ENCODE results near the gene VPS37B. TPM values are rescaled to one million over a fixed set of nuclear protein-coding genes. Genes with fewer than 3 reads are reported as not detected.

Gene VPS37B
- total and polyA plus RNA-seq, 5 donors = 17.9 to 22.2 (median 19.3) TPM

DNA sequence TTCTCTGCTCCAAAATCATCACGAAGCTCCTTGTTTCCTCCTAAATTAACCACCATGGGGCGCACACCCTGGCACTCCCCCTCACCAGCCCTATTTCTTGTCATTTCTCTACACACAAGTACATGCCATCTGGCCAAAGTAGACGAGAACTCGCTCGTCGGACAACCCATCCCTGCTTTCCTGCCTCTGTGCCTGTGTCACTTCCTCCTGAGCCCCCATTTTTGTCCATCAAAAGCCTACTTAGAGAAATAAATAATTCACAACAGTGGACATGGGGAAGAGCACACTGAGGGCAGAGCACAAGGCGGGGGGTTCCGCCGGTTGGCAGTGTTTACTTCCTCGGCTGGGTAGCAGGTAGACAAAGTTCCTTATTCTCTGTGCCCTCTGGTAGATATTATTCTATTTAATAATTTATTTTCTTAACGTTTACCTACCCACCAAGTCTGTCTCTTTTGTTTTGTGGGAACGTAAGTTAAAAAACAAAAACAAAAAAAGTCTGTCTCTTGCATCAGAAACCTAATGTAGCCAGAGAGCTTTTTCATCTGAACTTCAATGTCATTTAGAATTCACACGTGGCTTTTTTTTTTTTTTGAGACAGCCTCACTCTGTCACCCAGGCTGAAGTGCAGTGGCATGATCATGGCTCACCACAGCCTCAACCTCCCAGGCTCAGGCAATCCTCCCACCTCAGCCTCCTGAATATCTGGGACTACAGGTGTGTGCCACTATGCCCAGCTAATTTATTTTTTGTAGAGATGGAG, 6.0 kb downstream of the VPS37B start:
- H3K9me3 ChIP-seq (ENCODE audit: control insufficient read depth, low read length) = no peaks in the 10 kb centered on the region
- no peaks in the 10 kb centered on the region for H3K27me3 ChIP-seq (ENCODE audit: control insufficient read depth, insufficient read depth)
- H3K4me3 ChIP-seq (ENCODE audit: low read length) = no peak overlapping the region
- intact Hi-C loops (cut with DNase I) = no loop called here
- peak overlapping the region; percentile 56 for H3K27ac ChIP-seq (ENCODE audit: low read length)
- ATAC-seq (no peak), DNase-seq (no peak)
- peaks cover 22% of the 10 kb centered on the region for H3K4me1 ChIP-seq (ENCODE audit: control insufficient read depth, insufficient read depth, low read length)
- 67% methylated on average over 13 of the region's 13 CpGs for WGBS

GRCh38 chr12:122888232-122888752, 7.6 kb downstream of the VPS37B start:
- Histone ChIP-seq H3K4me3 (ENCODE audit: low read length) (no peak overlapping the region), H3K9me3 (ENCODE audit: control insufficient read depth, low read length) (no peaks in the 10 kb centered on the region), H3K4me1 (ENCODE audit: control insufficient read depth, insufficient read depth, low read length) (peaks cover 13% of the 10 kb centered on the region), H3K27me3 (ENCODE audit: control insufficient read depth, insufficient read depth) (no peaks in the 10 kb centered on the region), H3K27ac (ENCODE audit: low read length) (peak overlapping the region; percentile 97)
- DNase-seq (peak in 2 of 3 donors; percentile 61 to 62), ATAC-seq (peak; percentile 70 to 81)
- 23% methylated on average over 12 of the region's 12 CpGs for WGBS
- intact Hi-C loops (cut with DNase I) = no loop called here

- H3K27me3 ChIP-seq (ENCODE audit: control insufficient read depth, insufficient read depth) = no peaks in the 10 kb centered on the region
- H3K27ac ChIP-seq (ENCODE audit: low read length) = no peak overlapping the region
- H3K9me3 ChIP-seq (ENCODE audit: control insufficient read depth, low read length) = no peaks in the 10 kb centered on the region
- H3K4me1 ChIP-seq (ENCODE audit: control insufficient read depth, insufficient read depth, low read length) = peaks cover 13% of the 10 kb centered on the region
- ATAC-seq (no peak), DNase-seq (no peak)
- intact Hi-C loops (cut with DNase I) = no loop called here
- H3K4me3 ChIP-seq (ENCODE audit: low read length) = no peak overlapping the region
- 80% methylated on average over 5 of the region's 5 CpGs for WGBS
Observed at GRCh38 chr12:122887819-122888212, 8.1 kb downstream of the VPS37B start.

DNA sequence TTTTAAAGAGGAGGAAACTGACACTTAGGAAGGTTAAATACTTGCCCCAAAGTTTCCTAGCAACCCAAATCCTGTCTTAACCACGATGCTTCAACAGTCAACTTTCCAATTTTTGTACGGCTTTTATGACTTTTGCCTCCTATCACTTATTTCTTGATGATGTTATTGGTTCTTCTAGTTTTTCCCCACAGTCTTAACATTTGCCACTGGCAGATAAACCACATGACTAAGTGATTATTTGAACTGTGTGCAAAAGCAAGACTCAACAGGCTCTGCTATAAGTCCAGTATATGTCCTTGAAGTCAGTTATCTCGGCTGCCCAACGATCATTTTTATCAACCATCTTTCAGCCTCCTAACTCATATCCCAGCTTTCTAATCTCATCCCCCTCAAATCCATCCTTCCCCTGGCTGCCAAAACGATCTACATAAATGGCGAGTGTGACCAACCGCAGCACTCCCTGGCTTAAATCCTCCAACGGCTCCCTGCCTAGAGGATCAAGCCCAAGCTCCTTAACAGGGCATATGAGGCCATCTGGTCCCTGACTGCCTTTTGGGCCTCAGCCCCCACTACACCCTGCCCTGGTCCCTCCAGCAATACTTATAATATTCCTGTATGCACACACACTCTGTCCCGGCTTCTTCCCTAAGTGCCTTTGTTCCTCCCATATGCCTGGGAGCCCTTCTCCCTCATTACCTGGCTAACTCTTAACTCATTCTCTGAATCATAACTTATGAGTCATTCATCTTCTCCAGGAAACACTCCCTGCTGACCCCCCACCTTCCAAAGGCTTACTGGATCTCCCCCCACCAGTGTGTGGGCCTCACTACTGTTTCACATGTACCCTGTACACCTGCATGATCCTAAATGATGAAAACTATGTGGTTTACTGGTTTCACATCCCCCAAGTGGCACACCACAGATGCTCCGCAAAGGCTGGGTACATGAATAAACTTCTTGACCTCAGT, 8.8 kb downstream of the VPS37B start:
- H3K27me3 ChIP-seq (ENCODE audit: control insufficient read depth, insufficient read depth) = no peaks in the 10 kb centered on the region
- 51% methylated on average over 10 of the region's 10 CpGs for WGBS
- H3K4me1 ChIP-seq (ENCODE audit: control insufficient read depth, insufficient read depth, low read length) = peaks cover 13% of the 10 kb centered on the region
- DNase-seq (no peak), ATAC-seq (peak in 1 of 2 donors; percentile 6)
- H3K9me3 ChIP-seq (ENCODE audit: control insufficient read depth, low read length) = no peaks in the 10 kb centered on the region
- H3K27ac ChIP-seq (ENCODE audit: low read length) = peak overlapping the region; percentile 39
- no peak overlapping the region for H3K4me3 ChIP-seq (ENCODE audit: low read length)
- intact Hi-C loops (cut with DNase I) = no loop called here

GRCh38 chr12:122886161-122886560, 9.8 kb downstream of the VPS37B start:
- ATAC-seq (no peak), DNase-seq (no peak)
- WGBS = 88% methylated on average over 8 of the region's 8 CpGs
- peaks cover 16% of the 10 kb centered on the region for H3K4me1 ChIP-seq (ENCODE audit: control insufficient read depth, insufficient read depth, low read length)
- intact Hi-C loops (cut with DNase I) = no loop called here
- H3K27ac ChIP-seq (ENCODE audit: low read length) = no peak overlapping the region
- H3K9me3 ChIP-seq (ENCODE audit: control insufficient read depth, low read length) = no peaks in the 10 kb centered on the region
- H3K27me3 ChIP-seq (ENCODE audit: control insufficient read depth, insufficient read depth) = no peaks in the 10 kb centered on the region
- no peak overlapping the region for H3K4me3 ChIP-seq (ENCODE audit: low read length)

DNA sequence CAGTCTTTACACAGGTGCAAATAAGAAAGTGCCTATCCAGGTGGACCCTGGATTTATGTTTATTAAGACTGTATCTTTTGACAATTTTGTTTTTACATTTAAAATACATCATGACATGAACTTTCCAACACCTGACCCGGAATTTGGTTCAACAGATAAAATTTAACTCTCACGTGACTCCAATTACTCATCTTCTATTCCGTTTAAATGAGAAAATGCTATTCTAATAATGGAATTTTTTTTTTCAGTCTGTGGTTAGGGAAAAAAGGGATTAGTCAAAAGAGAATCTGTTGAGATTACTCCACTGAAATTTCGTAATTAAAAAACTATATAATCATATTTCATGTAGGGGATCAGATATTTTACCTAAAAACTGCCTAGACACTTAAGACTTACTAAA, 11.1 kb downstream of the VPS37B start:
- no peaks in the 10 kb centered on the region for H3K9me3 ChIP-seq (ENCODE audit: control insufficient read depth, low read length)
- DNase-seq = no peak
- peaks cover 25% of the 10 kb centered on the region for H3K4me1 ChIP-seq (ENCODE audit: control insufficient read depth, insufficient read depth, low read length)
- intact Hi-C loops (cut with DNase I) = no loop called here
- no peak overlapping the region for H3K27ac ChIP-seq (ENCODE audit: low read length)
- 58% methylated on average over 4 of the region's 4 CpGs for WGBS
- no peak overlapping the region for H3K4me3 ChIP-seq (ENCODE audit: low read length)
- no peak for ATAC-seq
- no peaks in the 10 kb centered on the region for H3K27me3 ChIP-seq (ENCODE audit: control insufficient read depth, insufficient read depth)

GRCh38 chr12:122884091-122884826, 11.7 kb downstream of the VPS37B start:
- ATAC-seq (no peak), DNase-seq (no peak)
- intact Hi-C loops (cut with DNase I) = no loop called here
- Histone ChIP-seq H3K4me3 (ENCODE audit: low read length) (no peak overlapping the region), H3K27me3 (ENCODE audit: control insufficient read depth, insufficient read depth) (no peaks in the 10 kb centered on the region), H3K27ac (ENCODE audit: low read length) (peak overlapping the region; percentile 1), H3K9me3 (ENCODE audit: control insufficient read depth, low read length) (no peaks in the 10 kb centered on the region), H3K4me1 (ENCODE audit: control insufficient read depth, insufficient read depth, low read length) (peaks cover 30% of the 10 kb centered on the region)
- WGBS = 56% methylated on average over 6 of the region's 6 CpGs

GRCh38 chr12:122882908-122883558, 12.9 kb downstream of the VPS37B start:
- H3K4me3 ChIP-seq (ENCODE audit: low read length) = no peak overlapping the region
- no peaks in the 10 kb centered on the region for H3K27me3 ChIP-seq (ENCODE audit: control insufficient read depth, insufficient read depth)
- DNase-seq (no peak), ATAC-seq (no peak)
- H3K4me1 ChIP-seq (ENCODE audit: control insufficient read depth, insufficient read depth, low read length) = peaks cover 27% of the 10 kb centered on the region
- H3K9me3 ChIP-seq (ENCODE audit: control insufficient read depth, low read length) = no peaks in the 10 kb centered on the region
- intact Hi-C loops (cut with DNase I) = no loop called here
- 66% methylated on average over 11 of the region's 11 CpGs for WGBS
- no peak overlapping the region for H3K27ac ChIP-seq (ENCODE audit: low read length)

- no peak for DNase-seq
- no peak overlapping the region for H3K4me3 ChIP-seq (ENCODE audit: low read length)
- WGBS = 33% methylated on average over 8 of the region's 8 CpGs
- H3K27me3 ChIP-seq (ENCODE audit: control insufficient read depth, insufficient read depth) = no peaks in the 10 kb centered on the region
- ATAC-seq = peak; percentile 75 to 80
- no peaks in the 10 kb centered on the region for H3K9me3 ChIP-seq (ENCODE audit: control insufficient read depth, low read length)
- peaks cover 23% of the 10 kb centered on the region for H3K4me1 ChIP-seq (ENCODE audit: control insufficient read depth, insufficient read depth, low read length)
- peak overlapping the region; percentile 55 for H3K27ac ChIP-seq (ENCODE audit: low read length)
- intact Hi-C loops (cut with DNase I) = no loop called here
Observed at GRCh38 chr12:122880668-122881067, 15.3 kb downstream of the VPS37B start.

GRCh38 chr12:122880155-122880667, 15.7 kb downstream of the VPS37B start:
- Histone ChIP-seq H3K4me1 (ENCODE audit: control insufficient read depth, insufficient read depth, low read length) (peaks cover 24% of the 10 kb centered on the region), H3K9me3 (ENCODE audit: control insufficient read depth, low read length) (no peaks in the 10 kb centered on the region), H3K27me3 (ENCODE audit: control insufficient read depth, insufficient read depth) (no peaks in the 10 kb centered on the region), H3K27ac (ENCODE audit: low read length) (peak overlapping the region; percentile 55), H3K4me3 (ENCODE audit: low read length) (no peak overlapping the region)
- ATAC-seq (peak in 1 of 2 donors; percentile 33), DNase-seq (no peak)
- 40% methylated on average over 10 of the region's 10 CpGs for WGBS
- intact Hi-C loops (cut with DNase I) = no loop called here
